K562 (cell line): ENCODE data around the gene SUGT1. TPM values are rescaled to one million over a fixed set of nuclear protein-coding genes. Genes with fewer than 3 reads are reported as not detected.

Source experiments
- ATAC-seq: fragments of 200-7000 bp; cut with Tn5 transposase; 3 replicates; pipeline ENCODE4 v1.9.1; 2020; ENCODE audit warnings: moderate library complexity
- BruUV-seq: library from RNA; stranded (reverse); fragments of 400-500 nt; replicated peaks from 2 replicates; lab custom pipeline; 2021; lab: Mats Ljungman, UMichigan
- CTCF ChIA-PET: fragments of 300-600 bp; formaldehyde crosslinking; extraction: SDS; loops from one replicate; lab custom pipeline; 2021; ENCODE audit warnings: low intra/inter-chr PET ratio; lab: Yijun Ruan, JAX
- POLR2A ChIA-PET: fragments of 300-600, 350-650 bp; sonication (Branson Sonifier 250); formaldehyde crosslinking; extraction: SDS; loops from one replicate; lab custom pipeline; 2021; ENCODE audit warnings: antibody characterized with exemption, inconsistent platforms; lab: Yijun Ruan, JAX
- DNase-seq, 4 experiments: peaks; one replicate each; pipeline versions ENCODE4 v3.0.0 to v3.0.0-alpha.2; 2011 to 2018; ENCODE audit warnings: low spot score in 3 of 4, mixed read lengths in 3 of 4; ENCODE audit errors: extremely low read depth in 1 of 4
- FAIRE-seq: peaks from 2 replicates; lab custom pipeline; 2011; peaks lifted over from hg19 to GRCh38; lab: Jason Lieb, UNC
- H2AFZ ChIP-seq: 2 replicates; pipeline ENCODE4 v1.6.0; 2011; ENCODE audit warnings: low read depth, low read length, control low read depth, inconsistent platforms
- H3K27ac ChIP-seq: fragments of 200-600 bp; 3 replicates; pipeline ENCODE4 v1.8.0; 2011; ENCODE audit warnings: low read depth, mild to moderate bottlenecking, control low read depth, inconsistent platforms, low read length, moderate library complexity, mixed read lengths; ENCODE audit errors: extremely low read depth
- H3K27me3 ChIP-seq, 2 experiments: fragments of 300-600 bp in 1 of 2; 2 replicates in 1 of 2; 3 replicates in 1 of 2; pipeline versions ENCODE4 v1.6.0 to v1.8.0; 2011; ENCODE audit warnings: inconsistent platforms in 2 of 2, low read length in 2 of 2, mild to moderate bottlenecking in 1 of 2, mixed read lengths in 1 of 2, moderate library complexity in 1 of 2; ENCODE audit not compliant: control insufficient read depth in 2 of 2, insufficient read depth in 2 of 2
- H3K36me3 ChIP-seq: fragments of 300-600 bp; 3 replicates; pipeline ENCODE4 v1.8.0; 2011; ENCODE audit warnings: mild to moderate bottlenecking, low read length, inconsistent platforms; ENCODE audit not compliant: control insufficient read depth, insufficient read depth
- H3K4me1 ChIP-seq, 2 experiments: fragments of 200-600 bp in 1 of 2; replicated peaks in 1 of 2; 2 replicates in 1 of 2; 3 replicates in 1 of 2; pipeline versions ENCODE4 v1.5.1 to v1.8.0; 2011; ENCODE audit warnings: inconsistent platforms in 2 of 2, low read length in 2 of 2, mild to moderate bottlenecking in 1 of 2, mixed read lengths in 1 of 2, moderate library complexity in 1 of 2; ENCODE audit not compliant: control insufficient read depth in 2 of 2, insufficient read depth in 2 of 2
- H3K4me2 ChIP-seq: 2 replicates; pipeline ENCODE4 v1.6.1; 2011; ENCODE audit warnings: low read length, control low read depth, inconsistent platforms, mixed read lengths; ENCODE audit not compliant: insufficient read depth
- H3K4me3 ChIP-seq: fragments of 200-600 bp; sonication (generic), shearing (Covaris generic); 2 replicates; pipeline ENCODE4 v1.5.1; 2016; ENCODE audit warnings: control low read depth, inconsistent platforms
- H3K79me2 ChIP-seq: fragments of 200-600 bp; 3 replicates; pipeline ENCODE4 v1.8.0; 2011; ENCODE audit warnings: low read length, inconsistent platforms; ENCODE audit not compliant: control insufficient read depth, insufficient read depth
- H3K9ac ChIP-seq, 2 experiments: 2 replicates each; pipeline versions ENCODE4 v1.6.0 to v1.6.1; 2011; ENCODE audit warnings: low read depth in 2 of 2, low read length in 2 of 2, control low read depth in 1 of 2, inconsistent platforms in 1 of 2, mild to moderate bottlenecking in 1 of 2, mixed read lengths in 1 of 2; ENCODE audit not compliant: insufficient read depth in 1 of 2
- H3K9me1 ChIP-seq: one replicate; pipeline ENCODE4 v1.6.0; 2011; ENCODE audit warnings: inconsistent platforms, mild to moderate bottlenecking, low read length, moderate library complexity; ENCODE audit not compliant: control insufficient read depth, insufficient read depth
- H3K9me3 ChIP-seq: replicated peaks from 2 replicates; pipeline ENCODE4 v1.5.1; 2011; ENCODE audit warnings: low read depth, low read length, inconsistent platforms; ENCODE audit not compliant: control insufficient read depth, insufficient read depth
- H4K20me1 ChIP-seq: replicated peaks from 2 replicates; pipeline ENCODE4 v1.6.1; 2011; ENCODE audit warnings: low read length, inconsistent platforms, mixed read lengths; ENCODE audit not compliant: control insufficient read depth, insufficient read depth
- CEBPG ChIP-seq, 3 experiments: fragments of 200-800 bp in 1 of 3; sonication (Bioruptor generic) in 1 of 3; sonication (generic) in 1 of 3; formaldehyde crosslinking in 1 of 3; IDR thresholded peaks in 2 of 3; conservative IDR thresholded peaks in 1 of 3; 2 replicates each; pipeline versions ENCODE4 v1.6.1 to v1.8.0; 2016 to 2022; ENCODE audit warnings: missing compliant biosample characterization in 2 of 3, missing genetic modification characterization in 2 of 3, mild to moderate bottlenecking in 1 of 3, missing genetic modification reagents in 1 of 3
- EWSR1 ChIP-seq: fragments of 450-650 bp; IDR thresholded peaks from 2 replicates; pipeline ENCODE4 v1.6.1; 2018; ENCODE audit warnings: borderline replicate concordance, mild to moderate bottlenecking, low read depth, moderate library complexity; ENCODE audit not compliant: partially characterized antibody
- GABPB2 ChIP-seq: fragments of 250-450 bp; sonication (Bioruptor Pico); conservative IDR thresholded peaks from 2 replicates; pipeline ENCODE4 v1.5.1; 2021; ENCODE audit warnings: mild to moderate bottlenecking
- MECOM ChIP-seq: fragments of 250-450 bp; sonication (Bioruptor Pico); IDR thresholded peaks from 2 replicates; pipeline ENCODE4 v1.8.0; 2022; ENCODE audit warnings: inconsistent platforms
- POU5F1 ChIP-seq: fragments of 150-350 bp; IDR thresholded peaks from 2 replicates; pipeline ENCODE4 v1.6.1; 2014; ENCODE audit warnings: borderline replicate concordance, low read length, low read depth, mild to moderate bottlenecking; ENCODE audit not compliant: partially characterized antibody
- SIX5 ChIP-seq, 2 experiments: IDR thresholded peaks; 2 replicates each; pipeline ENCODE4 v1.6.1; 2011; ENCODE audit warnings: low read length in 2 of 2, borderline replicate concordance in 1 of 2, low read depth in 1 of 2, mild to moderate bottlenecking in 1 of 2, moderate library complexity in 1 of 2; ENCODE audit not compliant: insufficient read depth in 1 of 2
- ZNF707 ChIP-seq: fragments of 250-450 bp; sonication (Bioruptor Pico); conservative IDR thresholded peaks from 2 replicates; pipeline ENCODE4 v1.8.0; 2022; ENCODE audit warnings: inconsistent platforms, mild to moderate bottlenecking, moderate library complexity
- WGBS: fragments of 100-300 bp; shearing (Covaris generic); methylation state at CpG from one replicate; pipeline ENCODE4 v1.1.6; 2016; ENCODE audit warnings: low coverage, mixed read lengths; ENCODE audit not compliant: insufficient coverage; ENCODE audit errors: missing lambda C conversion rate; 5-methylcytosine and 5-hydroxymethylcytosine counted together
- in situ Hi-C: fragments of 300-500 bp; cut with MboI; formaldehyde crosslinking; loops from 4 replicates; pipeline ENCODE4 v1.15.0; 2018; ENCODE audit warnings: inconsistent platforms, mixed read lengths
- intact Hi-C: fragments of 100-400 bp; cut with micrococcal nuclease; formaldehyde crosslinking; loops from 2 replicates; pipeline ENCODE4 v1.14.2; 2022
- polyA plus RNA-seq, 8 experiments: library from polyadenylated mRNA; depleted of rRNA in 4 of 8; stranded (reverse) in 5 of 8; unstranded in 3 of 8; fragments of >200 nt; fragmentation: Nextera tagmentation in 2 of 8; fragmentation: Illumina TruSeq in 1 of 8; extraction: Ambion mirVana in 2 of 8; extraction: Trizol in 1 of 8; gene quantifications; 2 replicates each; pipeline versions ENCODE4 v1.2.1 to v1.2.3, GENCODE V29; 2011 to 2014; ENCODE audit warnings: inconsistent platforms in 1 of 8, missing spikeins in 1 of 8
- total RNA-seq, 7 experiments: library from RNA; depleted of rRNA in 6 of 7; stranded (reverse); fragments of >200 nt in 6 of 7; fragmentation: Illumina TruSeq in 2 of 7; extraction: Trizol in 2 of 7; gene quantifications; 2 replicates each; pipeline versions ENCODE4 v1.2.1 to v1.2.3, GENCODE V29; 2011 to 2021; ENCODE audit warnings: low replicate concordance in 1 of 7
- TF ChIP-seq, protein P1 (sequence below): fragments of 450-650 bp; formaldehyde crosslinking; IDR thresholded peaks from 2 replicates; pipeline ENCODE4 v1.4.0; 2022; ENCODE audit warnings: mild to moderate bottlenecking, moderate library complexity
- TF ChIP-seq, protein P2 (sequence below): fragments of 450-650 bp; formaldehyde crosslinking; conservative IDR thresholded peaks from 2 replicates; pipeline ENCODE4 v1.4.0; 2022; ENCODE audit warnings: mild to moderate bottlenecking, missing genetic modification characterization
- TF ChIP-seq, protein P3 (sequence below): fragments of 250-450 bp; sonication (Bioruptor Pico); IDR thresholded peaks from 2 replicates; pipeline ENCODE4 v1.8.0; 2021; ENCODE audit warnings: mild to moderate bottlenecking, moderate library complexity
- TF ChIP-seq, protein P4 (sequence below), 3 experiments: IDR thresholded peaks in 2 of 3; conservative IDR thresholded peaks in 1 of 3; 2 replicates each; pipeline ENCODE4 v1.5.1; 2011 to 2012; ENCODE audit warnings: low read length in 3 of 3, mild to moderate bottlenecking in 3 of 3, control low read depth in 2 of 3, improper control_type of control experiment in 1 of 3, inconsistent platforms in 1 of 3, low read depth in 1 of 3, mixed read lengths in 1 of 3, moderate library complexity in 1 of 3; ENCODE audit not compliant: insufficient read depth in 2 of 3

SUGT1 gene
- total and polyA plus RNA-seq, 9 of the 15 experiments (the other 6 are each of a cell fraction or from before 2014, with no cell fraction given) = 38.1 to 67.1 (median 53.8) TPM

DNA sequence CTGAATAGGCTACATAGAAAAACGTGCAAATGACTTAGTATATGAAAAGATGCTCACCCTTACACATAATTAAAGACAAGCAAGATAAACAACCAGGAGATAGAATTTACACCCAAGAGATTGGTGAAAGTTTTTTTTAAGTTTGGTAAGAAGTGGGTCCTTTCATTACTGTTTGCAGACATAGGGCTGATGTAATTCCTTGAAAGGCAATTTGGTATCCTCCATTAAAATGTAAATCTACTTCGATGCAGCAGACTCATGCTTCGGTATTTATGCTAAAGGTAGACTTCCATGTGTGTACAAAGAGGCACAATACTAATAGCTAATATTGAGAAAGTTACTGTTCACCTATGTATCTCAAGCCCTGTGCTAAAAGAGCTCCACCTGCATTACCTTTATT, 53.4 kb downstream of the SUGT1 start (continued):
- TF ChIP-seq, protein P1, sequence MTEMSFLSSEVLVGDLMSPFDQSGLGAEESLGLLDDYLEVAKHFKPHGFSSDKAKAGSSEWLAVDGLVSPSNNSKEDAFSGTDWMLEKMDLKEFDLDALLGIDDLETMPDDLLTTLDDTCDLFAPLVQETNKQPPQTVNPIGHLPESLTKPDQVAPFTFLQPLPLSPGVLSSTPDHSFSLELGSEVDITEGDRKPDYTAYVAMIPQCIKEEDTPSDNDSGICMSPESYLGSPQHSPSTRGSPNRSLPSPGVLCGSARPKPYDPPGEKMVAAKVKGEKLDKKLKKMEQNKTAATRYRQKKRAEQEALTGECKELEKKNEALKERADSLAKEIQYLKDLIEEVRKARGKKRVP (CRISPR knock-in tag) = 0 out of 2 replicates have a peak, but pooled peaks have one; percentile 19
- TF ChIP-seq GABPB2 (no peak), EWSR1 (no peak), POU5F1 (no peak), CEBPG (CRISPR knock-in tag; IDR thresholded peaks at IDR 0.05) (no peak), CEBPG (tag; conservative IDR thresholded peaks at IDR 0.05 in 1 of 2, IDR thresholded peaks at IDR 0.05 in 1 of 2) (peak in 1 of 2 experiments; percentile 63; a peak in 2 of 4 replicates)
- TF ChIP-seq, protein P2, sequence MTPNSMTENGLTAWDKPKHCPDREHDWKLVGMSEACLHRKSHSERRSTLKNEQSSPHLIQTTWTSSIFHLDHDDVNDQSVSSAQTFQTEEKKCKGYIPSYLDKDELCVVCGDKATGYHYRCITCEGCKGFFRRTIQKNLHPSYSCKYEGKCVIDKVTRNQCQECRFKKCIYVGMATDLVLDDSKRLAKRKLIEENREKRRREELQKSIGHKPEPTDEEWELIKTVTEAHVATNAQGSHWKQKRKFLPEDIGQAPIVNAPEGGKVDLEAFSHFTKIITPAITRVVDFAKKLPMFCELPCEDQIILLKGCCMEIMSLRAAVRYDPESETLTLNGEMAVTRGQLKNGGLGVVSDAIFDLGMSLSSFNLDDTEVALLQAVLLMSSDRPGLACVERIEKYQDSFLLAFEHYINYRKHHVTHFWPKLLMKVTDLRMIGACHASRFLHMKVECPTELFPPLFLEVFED = no peak

DNA sequence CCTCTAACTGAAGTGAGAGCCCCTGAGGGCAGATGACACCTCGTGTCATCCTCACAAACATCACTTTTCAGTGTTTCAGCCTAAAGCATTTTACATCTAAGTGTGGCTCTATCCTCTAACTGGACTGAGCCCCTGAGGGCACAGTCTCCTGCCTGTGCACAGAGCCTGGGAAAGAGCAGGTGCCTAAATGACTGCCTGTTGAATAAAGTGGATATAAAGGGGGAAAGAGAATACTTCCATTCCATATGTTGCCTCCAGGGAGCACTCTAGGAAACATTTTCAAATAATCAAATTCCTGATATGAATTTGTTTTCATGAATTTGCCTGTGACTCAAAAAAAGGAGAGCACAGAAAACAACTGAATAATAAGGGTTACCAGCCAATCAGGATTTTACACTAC, 54.7 kb downstream of the SUGT1 start:
- Histone ChIP-seq H3K4me3 (no peak overlapping the region), H3K27me3 (no peaks in the 10 kb centered on the region), H3K9ac (no peak overlapping the region), H3K36me3 (no peaks in the 10 kb centered on the region), H3K9me1 (no peaks in the 10 kb centered on the region), H2AFZ (no peak overlapping the region), H3K79me2 (no peaks in the 10 kb centered on the region), H4K20me1 (no peaks in the 10 kb centered on the region), H3K4me1 (no peaks in the 10 kb centered on the region), H3K9me3 (no peaks in the 10 kb centered on the region), H3K27ac (no peak overlapping the region), H3K4me2 (no peak overlapping the region)
- no peak for FAIRE-seq
- in situ Hi-C loops (no loop called here), intact Hi-C loops (no loop called here)
- CTCF ChIA-PET = no interaction called here
- BruUV-seq = no TSS peak
- WGBS = 15% methylated on average over 1 of the region's 1 CpG
- TF ChIP-seq MECOM (CRISPR knock-in tag) (no peak), ZNF707 (CRISPR knock-in tag) (no peak), SIX5 (IDR thresholded peaks at IDR 0.05; ENCODE audit: borderline replicate concordance in 1 of 2, insufficient read depth in 1 of 2, low read depth in 1 of 2, low read length in 2 of 2) (no peak)
- TF ChIP-seq, protein P3, sequence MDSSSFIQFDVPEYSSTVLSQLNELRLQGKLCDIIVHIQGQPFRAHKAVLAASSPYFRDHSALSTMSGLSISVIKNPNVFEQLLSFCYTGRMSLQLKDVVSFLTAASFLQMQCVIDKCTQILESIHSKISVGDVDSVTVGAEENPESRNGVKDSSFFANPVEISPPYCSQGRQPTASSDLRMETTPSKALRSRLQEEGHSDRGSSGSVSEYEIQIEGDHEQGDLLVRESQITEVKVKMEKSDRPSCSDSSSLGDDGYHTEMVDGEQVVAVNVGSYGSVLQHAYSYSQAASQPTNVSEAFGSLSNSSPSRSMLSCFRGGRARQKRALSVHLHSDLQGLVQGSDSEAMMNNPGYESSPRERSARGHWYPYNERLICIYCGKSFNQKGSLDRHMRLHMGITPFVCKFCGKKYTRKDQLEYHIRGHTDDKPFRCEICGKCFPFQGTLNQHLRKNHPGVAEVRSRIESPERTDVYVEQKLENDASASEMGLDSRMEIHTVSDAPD (CRISPR knock-in tag) = no peak
- TF ChIP-seq, protein P4, sequence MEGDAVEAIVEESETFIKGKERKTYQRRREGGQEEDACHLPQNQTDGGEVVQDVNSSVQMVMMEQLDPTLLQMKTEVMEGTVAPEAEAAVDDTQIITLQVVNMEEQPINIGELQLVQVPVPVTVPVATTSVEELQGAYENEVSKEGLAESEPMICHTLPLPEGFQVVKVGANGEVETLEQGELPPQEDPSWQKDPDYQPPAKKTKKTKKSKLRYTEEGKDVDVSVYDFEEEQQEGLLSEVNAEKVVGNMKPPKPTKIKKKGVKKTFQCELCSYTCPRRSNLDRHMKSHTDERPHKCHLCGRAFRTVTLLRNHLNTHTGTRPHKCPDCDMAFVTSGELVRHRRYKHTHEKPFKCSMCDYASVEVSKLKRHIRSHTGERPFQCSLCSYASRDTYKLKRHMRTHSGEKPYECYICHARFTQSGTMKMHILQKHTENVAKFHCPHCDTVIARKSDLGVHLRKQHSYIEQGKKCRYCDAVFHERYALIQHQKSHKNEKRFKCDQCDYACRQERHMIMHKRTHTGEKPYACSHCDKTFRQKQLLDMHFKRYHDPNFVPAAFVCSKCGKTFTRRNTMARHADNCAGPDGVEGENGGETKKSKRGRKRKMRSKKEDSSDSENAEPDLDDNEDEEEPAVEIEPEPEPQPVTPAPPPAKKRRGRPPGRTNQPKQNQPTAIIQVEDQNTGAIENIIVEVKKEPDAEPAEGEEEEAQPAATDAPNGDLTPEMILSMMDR (IDR thresholded peaks at IDR 0.05 in 2 of 3, conservative IDR thresholded peaks at IDR 0.05 in 1 of 3; ENCODE audit: insufficient read depth in 2 of 3, low read depth in 1 of 3, low read length in 3 of 3) = 0 out of 6 replicates have a peak, but pooled peaks of 1 of the 3 experiments have one; percentile 21
- no peak for DNase-seq
- ATAC-seq = peak; percentile 44; the same call in 2 of the 3 replicates
- POLR2A ChIA-PET = no interaction called here
